SK-N-SH treated with all-trans-retinoic acid at 6 μM for 48 hours (cell line): ENCODE results near the gene ERGIC1.

Experiments used
- ATAC-seq: fragments of 200-7000 bp; cut with Tn5 transposase; 3 replicates; pipeline ENCODE4 v1.9.1; 2020; ENCODE audit warnings: mild to moderate bottlenecking, moderate library complexity
- ARNTL ChIP-seq: fragments of 450-650 bp; formaldehyde crosslinking; IDR thresholded peaks from 2 replicates; pipeline ENCODE4 v1.5.0; 2020; ENCODE audit warnings: low read depth, mild to moderate bottlenecking, moderate library complexity, borderline replicate concordance
- BACH2 ChIP-seq: fragments of 250-450 bp; sonication (Bioruptor Pico); IDR thresholded peaks from 2 replicates; pipeline ENCODE4 v1.9.0; 2021; ENCODE audit warnings: mild to moderate bottlenecking, borderline replicate concordance
- CREB5 ChIP-seq: fragments of 250-450 bp; sonication (Bioruptor Pico); IDR thresholded peaks from 2 replicates; pipeline ENCODE4 v1.5.1; 2020; ENCODE audit warnings: low read depth, mild to moderate bottlenecking, moderate library complexity
- CSDC2 ChIP-seq: fragments of 250-450 bp; sonication (Bioruptor Pico); IDR thresholded peaks from 2 replicates; pipeline ENCODE4 v1.5.0; 2020; ENCODE audit warnings: mild to moderate bottlenecking, moderate library complexity
- CSRNP3 ChIP-seq: fragments of 250-450 bp; sonication (Bioruptor Pico); IDR thresholded peaks from 2 replicates; pipeline ENCODE4 v1.5.1; 2021; ENCODE audit warnings: mild to moderate bottlenecking, moderate library complexity
- ESRRG ChIP-seq: fragments of 250-450 bp; sonication (Bioruptor Pico); IDR thresholded peaks from 2 replicates; pipeline ENCODE4 v1.6.1; 2021; ENCODE audit warnings: mild to moderate bottlenecking
- GLIS3 ChIP-seq: fragments of 250-450 bp; sonication (Bioruptor Pico); IDR thresholded peaks from 2 replicates; pipeline ENCODE4 v1.5.0; 2020; ENCODE audit warnings: mild to moderate bottlenecking, moderate library complexity
- ISL1 ChIP-seq: fragments of 250-450 bp; sonication (Bioruptor Pico); IDR thresholded peaks from 2 replicates; pipeline ENCODE4 v2.1.2; 2022; ENCODE audit warnings: mild to moderate bottlenecking, moderate library complexity
- OSR1 ChIP-seq: fragments of 250-450 bp; sonication (Bioruptor Pico); IDR thresholded peaks from 2 replicates; pipeline ENCODE4 v1.8.0; 2022; ENCODE audit warnings: moderate library complexity, mild to moderate bottlenecking, inconsistent platforms
- PATZ1 ChIP-seq: fragments of 250-450 bp; sonication (Bioruptor Pico); IDR thresholded peaks from 2 replicates; pipeline ENCODE4 v1.8.0; 2020; ENCODE audit warnings: mild to moderate bottlenecking, moderate library complexity, borderline replicate concordance
- POU6F1 ChIP-seq: fragments of 250-450 bp; sonication (Bioruptor Pico); IDR thresholded peaks from 2 replicates; pipeline ENCODE4 v1.8.0; 2021; ENCODE audit warnings: low read depth, mild to moderate bottlenecking, moderate library complexity, borderline replicate concordance
- PPARA ChIP-seq: fragments of 250-450 bp; sonication (Bioruptor Pico); IDR thresholded peaks from 2 replicates; pipeline ENCODE4 v1.5.0; 2020; ENCODE audit warnings: mild to moderate bottlenecking, borderline replicate concordance
- RARB ChIP-seq: fragments of 250-450 bp; sonication (Bioruptor Pico); IDR thresholded peaks from 2 replicates; pipeline ENCODE4 v1.8.0; 2021; ENCODE audit warnings: mild to moderate bottlenecking, moderate library complexity
- SNAI2 ChIP-seq: fragments of 250-450 bp; sonication (Bioruptor Pico); IDR thresholded peaks from 2 replicates; pipeline ENCODE4 v1.5.0; 2020; ENCODE audit warnings: mild to moderate bottlenecking, moderate library complexity
- TCF4 ChIP-seq: fragments of 250-450 bp; sonication (Bioruptor Pico); IDR thresholded peaks from 2 replicates; pipeline ENCODE4 v1.8.0; 2021; ENCODE audit warnings: mild to moderate bottlenecking, moderate library complexity, borderline replicate concordance
- TOX ChIP-seq: fragments of 250-450 bp; sonication (Bioruptor Pico); IDR thresholded peaks from 2 replicates; pipeline ENCODE4 v1.8.0; 2021; ENCODE audit warnings: mild to moderate bottlenecking, moderate library complexity, borderline replicate concordance
- TSHZ2 ChIP-seq: fragments of 250-450 bp; sonication (Bioruptor Pico); IDR thresholded peaks from 2 replicates; pipeline ENCODE4 v1.5.0; 2020; ENCODE audit warnings: mild to moderate bottlenecking, moderate library complexity
- ZC3H10 ChIP-seq: fragments of 250-450 bp; sonication (Bioruptor Pico); IDR thresholded peaks from 2 replicates; pipeline ENCODE4 v1.5.1; 2021; ENCODE audit warnings: mild to moderate bottlenecking, moderate library complexity
- ZFP3 ChIP-seq: fragments of 250-450 bp; sonication (Bioruptor Pico); IDR thresholded peaks from 2 replicates; pipeline ENCODE4 v1.5.0; 2020; ENCODE audit warnings: mild to moderate bottlenecking, moderate library complexity
- ZFP30 ChIP-seq: fragments of 450-650 bp; formaldehyde crosslinking; IDR thresholded peaks from 2 replicates; pipeline ENCODE4 v1.5.0; 2022; ENCODE audit warnings: mild to moderate bottlenecking, moderate library complexity
- ZNF565 ChIP-seq: fragments of 450-650 bp; formaldehyde crosslinking; conservative IDR thresholded peaks from 2 replicates; pipeline ENCODE4 v1.5.0; 2020; ENCODE audit warnings: low read depth, mild to moderate bottlenecking, moderate library complexity
- ZNF70 ChIP-seq: fragments of 450-650 bp; formaldehyde crosslinking; IDR thresholded peaks from 2 replicates; pipeline ENCODE4 v1.5.0; 2020; ENCODE audit warnings: mild to moderate bottlenecking, moderate library complexity
- ZNF8 ChIP-seq: fragments of 450-650 bp; formaldehyde crosslinking; IDR thresholded peaks from 2 replicates; pipeline ENCODE4 v1.5.0; 2020; ENCODE audit warnings: mild to moderate bottlenecking, moderate library complexity

ERGIC1 gene

GRCh38 chr5:172920447-172920849 is 86.4 kb downstream of the ERGIC1 start:
- TF ChIP-seq TCF4 (CRISPR knock-in tag), result no peak
- TF ChIP-seq POU6F1, result no peak
- no peak for TF ChIP-seq BACH2 (CRISPR knock-in tag)
- TF ChIP-seq SNAI2 (CRISPR knock-in tag), result peak; percentile 90; the same call in 1 of the 2 replicates
- no peak for TF ChIP-seq TSHZ2
- no peak for TF ChIP-seq ARNTL (CRISPR knock-in tag)
- TF ChIP-seq RARB (CRISPR knock-in tag), result no peak
- TF ChIP-seq ZFP30, result no peak
- TF ChIP-seq CREB5 (CRISPR knock-in tag), result no peak
- TF ChIP-seq TOX (CRISPR knock-in tag), result peak; percentile 78; the same call in 1 of the 2 replicates
- TF ChIP-seq ISL1 (CRISPR knock-in tag), result peak; percentile 36; the same call in 1 of the 2 replicates
- no peak for TF ChIP-seq PATZ1 (CRISPR knock-in tag)
- no peak for TF ChIP-seq CSRNP3 (CRISPR knock-in tag)
- TF ChIP-seq OSR1, result no peak
- TF ChIP-seq ZC3H10 (CRISPR knock-in tag), result peak; percentile 81; the same call in 1 of the 2 replicates
- TF ChIP-seq GLIS3 (CRISPR knock-in tag), result no peak
- TF ChIP-seq PPARA (CRISPR knock-in tag), result no peak
- no peak for TF ChIP-seq ESRRG (CRISPR knock-in tag)
- TF ChIP-seq ZNF70 (CRISPR knock-in tag), result no peak
- TF ChIP-seq CSDC2 (CRISPR knock-in tag), result peak; percentile 90; the same call in 1 of the 2 replicates
- TF ChIP-seq ZFP3 (CRISPR knock-in tag), result peak; percentile 85
- no peak for TF ChIP-seq ZNF565
- no peak for TF ChIP-seq ZNF8 (CRISPR knock-in tag)
- TF ChIP-seq, all 23 proteins: peak for 6
- peak; percentile 83 for ATAC-seq

- ATAC-seq, result no peak
- TF ChIP-seq ZFP3 (CRISPR knock-in tag), result no peak
- TF ChIP-seq ZC3H10 (CRISPR knock-in tag), result no peak
- TF ChIP-seq ZFP30, result no peak
- TF ChIP-seq BACH2 (CRISPR knock-in tag), result no peak
- TF ChIP-seq TOX (CRISPR knock-in tag), result no peak
- no peak for TF ChIP-seq OSR1
- TF ChIP-seq PPARA (CRISPR knock-in tag), result no peak
- no peak for TF ChIP-seq PATZ1 (CRISPR knock-in tag)
- no peak for TF ChIP-seq POU6F1
- TF ChIP-seq SNAI2 (CRISPR knock-in tag), result no peak
- TF ChIP-seq ESRRG (CRISPR knock-in tag), result no peak
- TF ChIP-seq CSRNP3 (CRISPR knock-in tag), result no peak
- no peak for TF ChIP-seq CREB5 (CRISPR knock-in tag)
- TF ChIP-seq GLIS3 (CRISPR knock-in tag), result no peak
- no peak for TF ChIP-seq ISL1 (CRISPR knock-in tag)
- TF ChIP-seq CSDC2 (CRISPR knock-in tag), result no peak
These were observed 86.9 kb downstream of the ERGIC1 start for GRCh38 chr5:172920995-172921394.
